HEK293 (cell line): ENCODE data around the gene ASCL5.

ENCODE experiments used
- AEBP2 ChIP-seq: fragments of 450-650 bp; formaldehyde crosslinking; IDR thresholded peaks from 2 replicates; pipeline ENCODE4 v1.5.1; 2016; ENCODE audit warnings: missing biosample characterization, missing genetic modification characterization, borderline replicate concordance
- BCL11B ChIP-seq: fragments of 450-650 bp; formaldehyde crosslinking; IDR thresholded peaks from 2 replicates; pipeline ENCODE4 v1.5.1; 2016; ENCODE audit warnings: low read depth, missing biosample characterization, missing genetic modification characterization
- GLI2 ChIP-seq: fragments of 450-650 bp; formaldehyde crosslinking; IDR thresholded peaks from 2 replicates; pipeline ENCODE4; 2017; ENCODE audit warnings: missing biosample characterization, missing genetic modification characterization, low read depth, borderline replicate concordance
- HOXD13 ChIP-seq: sonication (generic); formaldehyde crosslinking; IDR thresholded peaks from 2 replicates; pipeline ENCODE4 v1.8.0; 2022; ENCODE audit warnings: missing genetic modification reagents, borderline replicate concordance
- IKZF3 ChIP-seq: fragments of 450-650 bp; IDR thresholded peaks from 2 replicates; pipeline ENCODE4 v1.5.0; 2018; ENCODE audit warnings: missing biosample characterization, mild to moderate bottlenecking, missing genetic modification characterization, moderate library complexity
- KLF1 ChIP-seq: fragments of 450-650 bp; formaldehyde crosslinking; IDR thresholded peaks from 2 replicates; pipeline ENCODE4 v1.5.1; 2016; ENCODE audit warnings: missing biosample characterization, missing genetic modification characterization
- OSR2 ChIP-seq: fragments of 450-650 bp; formaldehyde crosslinking; IDR thresholded peaks from 2 replicates; pipeline ENCODE4 v1.5.1; 2016; ENCODE audit warnings: missing biosample characterization, missing genetic modification characterization
- ZBTB6 ChIP-seq: fragments of 450-650 bp; formaldehyde crosslinking; IDR thresholded peaks from 2 replicates; pipeline ENCODE4 v1.5.1; 2017; ENCODE audit warnings: missing biosample characterization, missing genetic modification characterization
- ZFP37 ChIP-seq: fragments of 450-650 bp; formaldehyde crosslinking; IDR thresholded peaks from 2 replicates; pipeline ENCODE4 v1.5.1; 2016; ENCODE audit warnings: missing biosample characterization, missing genetic modification characterization
- ZNF175 ChIP-seq: fragments of 450-650 bp; formaldehyde crosslinking; IDR thresholded peaks from 2 replicates; pipeline ENCODE4 v1.5.1; 2016; ENCODE audit warnings: missing biosample characterization, missing genetic modification characterization
- ZNF280D ChIP-seq: fragments of 450-650 bp; formaldehyde crosslinking; IDR thresholded peaks from 2 replicates; pipeline ENCODE4 v1.5.1; 2016; ENCODE audit warnings: missing biosample characterization, missing genetic modification characterization
- ZNF350 ChIP-seq: fragments of 450-650 bp; formaldehyde crosslinking; IDR thresholded peaks from 2 replicates; pipeline ENCODE4 v1.5.0; 2017; ENCODE audit warnings: missing biosample characterization, mild to moderate bottlenecking, missing genetic modification characterization
- ZNF354C ChIP-seq: fragments of 450-650 bp; formaldehyde crosslinking; IDR thresholded peaks from 2 replicates; pipeline ENCODE4 v1.5.1; 2016; ENCODE audit warnings: missing biosample characterization, missing genetic modification characterization, low read depth, borderline replicate concordance
- ZNF37A ChIP-seq: fragments of 450-650 bp; IDR thresholded peaks from 2 replicates; pipeline ENCODE4 v1.5.1; 2018; ENCODE audit warnings: missing biosample characterization, missing genetic modification characterization
- ZNF473 ChIP-seq: fragments of 450-650 bp; formaldehyde crosslinking; IDR thresholded peaks from 2 replicates; pipeline ENCODE4 v1.5.1; 2017; ENCODE audit warnings: missing biosample characterization, missing genetic modification characterization
- ZNF544 ChIP-seq: fragments of 450-650 bp; formaldehyde crosslinking; IDR thresholded peaks from 2 replicates; pipeline ENCODE4 v1.5.0; 2017; ENCODE audit warnings: missing biosample characterization, missing genetic modification characterization
- ZNF571 ChIP-seq: fragments of 450-650 bp; formaldehyde crosslinking; IDR thresholded peaks from 2 replicates; pipeline ENCODE4 v1.5.0; 2017; ENCODE audit warnings: missing biosample characterization, missing genetic modification characterization
- ZNF621 ChIP-seq: fragments of 450-650 bp; formaldehyde crosslinking; IDR thresholded peaks from 2 replicates; pipeline ENCODE4 v1.5.1; 2017; ENCODE audit warnings: missing biosample characterization, missing genetic modification characterization
- ZNF623 ChIP-seq: fragments of 450-650 bp; formaldehyde crosslinking; IDR thresholded peaks from 2 replicates; pipeline ENCODE4 v1.5.1; 2016; ENCODE audit warnings: missing biosample characterization, missing genetic modification characterization
- ZNF626 ChIP-seq: fragments of 450-650 bp; sonication (Bioruptor Pico); formaldehyde crosslinking; IDR thresholded peaks from 2 replicates; pipeline ENCODE4 v1.5.1; 2018; ENCODE audit warnings: missing biosample characterization, missing genetic modification characterization, inconsistent platforms
- ZNF76 ChIP-seq: fragments of 450-650 bp; formaldehyde crosslinking; IDR thresholded peaks from 2 replicates; pipeline ENCODE4; 2016; ENCODE audit warnings: low read depth, missing biosample characterization, missing genetic modification characterization, borderline replicate concordance
- ZNF777 ChIP-seq: fragments of 450-650 bp; formaldehyde crosslinking; IDR thresholded peaks from 2 replicates; pipeline ENCODE4 v1.5.1; 2017; ENCODE audit warnings: missing biosample characterization, missing genetic modification characterization, borderline replicate concordance
- ZNF843 ChIP-seq: fragments of 450-650 bp; formaldehyde crosslinking; IDR thresholded peaks from 2 replicates; pipeline ENCODE4 v1.5.1; 2016; ENCODE audit warnings: missing biosample characterization, missing genetic modification characterization
- ZSCAN18 ChIP-seq: fragments of 450-650 bp; formaldehyde crosslinking; IDR thresholded peaks from 2 replicates; pipeline ENCODE4 v1.5.1; 2016; ENCODE audit warnings: missing biosample characterization, missing genetic modification characterization
- ZSCAN30 ChIP-seq: fragments of 450-650 bp; IDR thresholded peaks from 2 replicates; pipeline ENCODE4 v1.5.1; 2018; ENCODE audit warnings: missing biosample characterization, mild to moderate bottlenecking, missing genetic modification characterization, moderate library complexity
- TF ChIP-seq, protein P1 (sequence below): fragments of 450-650 bp; formaldehyde crosslinking; IDR thresholded peaks from 2 replicates; pipeline ENCODE4 v1.5.1; 2016; ENCODE audit warnings: missing biosample characterization, missing genetic modification characterization
- TF ChIP-seq, protein P2 (sequence below): fragments of 450-650 bp; formaldehyde crosslinking; IDR thresholded peaks from 2 replicates; pipeline ENCODE4 v1.5.1; 2016; ENCODE audit warnings: missing biosample characterization, missing genetic modification characterization
- TF ChIP-seq, protein P3 (sequence below): fragments of 450-650 bp; formaldehyde crosslinking; IDR thresholded peaks from 2 replicates; pipeline ENCODE4 v1.5.1; 2016; ENCODE audit warnings: missing biosample characterization, missing genetic modification characterization, low read depth

ASCL5 gene

DNA sequence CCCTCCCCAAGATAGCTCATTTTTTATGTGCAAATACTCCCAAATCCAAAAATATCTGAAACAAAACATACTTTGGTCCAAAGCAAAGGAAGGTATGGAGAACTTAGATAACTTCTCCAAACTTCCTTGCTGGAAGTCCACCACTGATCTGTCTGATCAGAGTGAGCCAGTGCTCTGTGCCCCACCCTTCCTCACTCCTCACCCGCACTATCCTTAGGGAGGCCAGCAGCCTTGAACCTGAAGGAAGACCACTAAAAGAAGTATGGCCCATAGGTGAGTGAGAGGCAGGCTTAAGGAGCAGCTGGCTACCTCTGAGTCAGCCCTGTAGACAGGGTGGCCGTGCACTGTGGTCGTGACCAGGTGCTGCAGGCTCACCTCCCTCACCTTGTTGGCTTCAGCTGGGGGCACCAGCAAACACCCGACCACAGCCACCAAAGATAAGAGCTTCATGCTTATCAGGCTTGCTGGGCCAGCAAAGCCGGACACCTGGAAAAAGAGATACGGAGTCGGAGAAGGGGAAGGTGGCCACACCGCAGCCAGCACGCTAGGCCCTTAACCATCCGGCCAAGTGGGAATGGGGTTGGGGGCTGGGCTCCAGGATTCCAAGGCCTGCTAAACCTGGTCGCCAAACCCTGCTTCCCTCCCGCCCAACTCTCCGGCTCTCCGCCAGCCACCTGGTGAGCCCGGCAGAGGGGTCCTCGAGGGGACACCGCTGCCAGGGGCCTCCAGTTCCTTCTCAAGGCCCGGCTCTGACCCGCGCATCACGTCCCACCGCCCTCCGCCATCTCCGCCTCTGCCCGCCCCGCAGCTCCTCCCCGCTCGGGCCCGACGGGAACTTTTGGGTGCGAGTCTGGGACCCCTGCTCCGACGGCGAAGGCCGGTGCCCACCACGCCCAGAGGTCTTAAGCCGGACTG lies 26.7 kb upstream of the ASCL5 start (continued):
- TF ChIP-seq ZNF280D (tag by site-specific recombination) (no peak), ZSCAN18 (tag by site-specific recombination) (no peak), OSR2 (tag by site-specific recombination) (no peak), ZSCAN30 (peak; percentile 48; the same call in 1 of the 2 replicates), ZNF621 (tag by site-specific recombination) (no peak), ZNF777 (tag by site-specific recombination) (no peak), KLF1 (no peak), ZNF473 (tag by site-specific recombination) (no peak), ZNF350 (no peak), ZNF626 (no peak), ZFP37 (tag by site-specific recombination) (no peak), ZNF544 (tag by site-specific recombination) (no peak), ZNF354C (tag by site-specific recombination) (no peak), ZNF623 (no peak), ZNF175 (tag by site-specific recombination) (no peak), ZNF843 (tag by site-specific recombination) (no peak), ZNF76 (tag by site-specific recombination) (peak; percentile 76; the same call in 1 of the 2 replicates), IKZF3 (no peak), ZBTB6 (tag by site-specific recombination) (peak; percentile 70; the same call in 1 of the 2 replicates), AEBP2 (tag by site-specific recombination) (no peak), HOXD13 (CRISPR knock-in tag) (no peak), GLI2 (no peak), ZNF37A (tag by site-specific recombination) (no peak), ZNF571 (tag by site-specific recombination) (no peak), BCL11B (tag by site-specific recombination) (no peak)
- TF ChIP-seq, protein P1, sequence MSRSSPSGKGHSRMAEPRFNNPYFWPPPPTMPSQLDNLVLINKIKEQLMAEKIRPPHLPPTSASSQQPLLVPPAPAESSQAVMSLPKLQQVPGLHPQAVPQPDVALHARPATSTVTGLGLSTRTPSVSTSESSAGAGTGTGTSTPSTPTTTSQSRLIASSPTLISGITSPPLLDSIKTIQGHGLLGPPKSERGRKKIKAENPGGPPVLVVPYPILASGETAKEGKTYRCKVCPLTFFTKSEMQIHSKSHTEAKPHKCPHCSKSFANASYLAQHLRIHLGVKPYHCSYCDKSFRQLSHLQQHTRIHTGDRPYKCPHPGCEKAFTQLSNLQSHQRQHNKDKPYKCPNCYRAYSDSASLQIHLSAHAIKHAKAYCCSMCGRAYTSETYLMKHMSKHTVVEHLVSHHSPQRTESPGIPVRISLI (tag by site-specific recombination), result no peak
- TF ChIP-seq, protein P2, sequence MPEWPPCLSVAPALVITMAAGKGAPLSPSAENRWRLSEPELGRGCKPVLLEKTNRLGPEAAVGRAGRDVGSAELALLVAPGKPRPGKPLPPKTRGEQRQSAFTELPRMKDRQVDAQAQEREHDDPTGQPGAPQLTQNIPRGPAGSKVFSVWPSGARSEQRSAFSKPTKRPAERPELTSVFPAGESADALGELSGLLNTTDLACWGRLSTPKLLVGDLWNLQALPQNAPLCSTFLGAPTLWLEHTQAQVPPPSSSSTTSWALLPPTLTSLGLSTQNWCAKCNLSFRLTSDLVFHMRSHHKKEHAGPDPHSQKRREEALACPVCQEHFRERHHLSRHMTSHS, result no peak
- TF ChIP-seq, protein P3, sequence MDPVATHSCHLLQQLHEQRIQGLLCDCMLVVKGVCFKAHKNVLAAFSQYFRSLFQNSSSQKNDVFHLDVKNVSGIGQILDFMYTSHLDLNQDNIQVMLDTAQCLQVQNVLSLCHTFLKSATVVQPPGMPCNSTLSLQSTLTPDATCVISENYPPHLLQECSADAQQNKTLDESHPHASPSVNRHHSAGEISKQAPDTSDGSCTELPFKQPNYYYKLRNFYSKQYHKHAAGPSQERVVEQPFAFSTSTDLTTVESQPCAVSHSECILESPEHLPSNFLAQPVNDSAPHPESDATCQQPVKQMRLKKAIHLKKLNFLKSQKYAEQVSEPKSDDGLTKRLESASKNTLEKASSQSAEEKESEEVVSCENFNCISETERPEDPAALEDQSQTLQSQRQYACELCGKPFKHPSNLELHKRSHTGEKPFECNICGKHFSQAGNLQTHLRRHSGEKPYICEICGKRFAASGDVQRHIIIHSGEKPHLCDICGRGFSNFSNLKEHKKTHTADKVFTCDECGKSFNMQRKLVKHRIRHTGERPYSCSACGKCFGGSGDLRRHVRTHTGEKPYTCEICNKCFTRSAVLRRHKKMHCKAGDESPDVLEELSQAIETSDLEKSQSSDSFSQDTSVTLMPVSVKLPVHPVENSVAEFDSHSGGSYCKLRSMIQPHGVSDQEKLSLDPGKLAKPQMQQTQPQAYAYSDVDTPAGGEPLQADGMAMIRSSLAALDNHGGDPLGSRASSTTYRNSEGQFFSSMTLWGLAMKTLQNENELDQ, result no peak
